Upper lobe of left lung (tissue), 6 donors: ENCODE measurements around the gene KIAA2012. TPM values are rescaled to one million over a fixed set of nuclear protein-coding genes. Genes with fewer than 3 reads are reported as not detected.
"Not testable (repeated sequence)": the region's sequence is repeated elsewhere in the genome, so short reads cannot be mapped to it uniquely, and the experiment has no call there.

Experiments used
- ATAC-seq, 2 donors: fragments of 200-7000 bp; cut with Tn5 transposase; one replicate each; pipeline ENCODE4 v1.9.1; 2022; ENCODE audit warnings: mild to moderate bottlenecking in 2 of 2, moderate library complexity in 2 of 2; ENCODE audit not compliant: low FRiP score in 2 of 2
- DNase-seq, 2 donors: peaks; one replicate each; pipeline ENCODE4 v3.0.0-alpha.2; 2019 to 2020
- H3K27ac ChIP-seq, 4 donors: fragments of 200-600 bp; sonication (generic); one replicate each; pipeline ENCODE4 v1.5.1; 2016 to 2019
- H3K27me3 ChIP-seq, 4 donors: fragments of 200-600 bp; sonication (generic); one replicate each; pipeline ENCODE4 v1.5.1; 2017 to 2019
- H3K36me3 ChIP-seq, 4 donors: fragments of 200-600 bp; sonication (generic); one replicate each; pipeline ENCODE4 v1.5.1; 2016 to 2019
- H3K4me1 ChIP-seq, 4 donors: fragments of 200-600 bp; sonication (generic); one replicate each; pipeline ENCODE4 v1.5.1; 2018 to 2019
- H3K4me3 ChIP-seq, 4 donors: fragments of 200-600 bp; sonication (generic); one replicate each; pipeline ENCODE4 v1.5.1; 2017 to 2019; ENCODE audit warnings: mild to moderate bottlenecking in 2 of 4, moderate library complexity in 1 of 4
- H3K9me3 ChIP-seq, 4 donors: fragments of 200-600 bp; sonication (generic); one replicate each; pipeline ENCODE4 v1.5.1; 2018 to 2019
- CTCF ChIP-seq, 6 experiments: fragments of 450-650 bp in 4 of 6; fragments of 200-600 bp in 2 of 6; sonication (generic) in 2 of 6; IDR thresholded peaks; one replicate each; pipeline ENCODE4 v1.5.1; 2016 to 2019; ENCODE audit warnings: antibody characterized with exemption in 6 of 6
- EP300 ChIP-seq, 4 donors: sonication (generic); formaldehyde crosslinking; IDR thresholded peaks; one replicate each; pipeline ENCODE4 v1.5.1; 2017; ENCODE audit warnings: antibody characterized with exemption in 4 of 4, control low read depth in 2 of 4
- POLR2A ChIP-seq, 4 donors: fragments of 450-650 bp; IDR thresholded peaks; one replicate each; pipeline ENCODE4 v1.5.1; 2016 to 2017; ENCODE audit warnings: antibody characterized with exemption in 4 of 4, mild to moderate bottlenecking in 2 of 4
- POLR2AphosphoS5 ChIP-seq, 2 donors: sonication (generic); formaldehyde crosslinking; IDR thresholded peaks; one replicate each; pipeline ENCODE4 v1.5.1; 2017; ENCODE audit warnings: antibody characterized with exemption in 2 of 2
- WGBS, 2 donors: methylation state at CpG; one replicate each; pipeline ENCODE4 v1.1.5; 2017 to 2018; 5-methylcytosine and 5-hydroxymethylcytosine counted together
- total RNA-seq, 6 donors: library from RNA; depleted of rRNA in 4 of 6; stranded (reverse); fragments of >200 nt in 4 of 6; gene quantifications; one replicate each; pipeline versions ENCODE4 v1.1.0 to v1.2.1, GENCODE V29; 2016 to 2021
- donor health status: DM: no; HTN: no; CAD: no; lungs with moderate emphysema.
- donor health status: DM: no; HTN: yes; CAD: no; lungs with severe emphysema.

The KIAA2012 gene
- total RNA-seq, 6 donors from 2014 or later = 0.74 to 13.3 (median 2.2) TPM; not detected in 1

- no peak overlapping the region for H3K4me3 ChIP-seq
- ATAC-seq (no peak), DNase-seq (no peak)
- TF ChIP-seq POLR2A (IDR thresholded peaks at IDR 0.05) (no peak), POLR2AphosphoS5 (IDR thresholded peaks at IDR 0.05) (no peak), CTCF (IDR thresholded peaks at IDR 0.05) (no peak), EP300 (IDR thresholded peaks at IDR 0.05) (no peak)
- H3K9me3 ChIP-seq = no peaks in the 10 kb centered on the region
- H3K4me1 ChIP-seq = peaks cover 0 to 8% (median 5%) of the 10 kb centered on the region in 4 donors
- no peak overlapping the region for H3K27ac ChIP-seq
- H3K27me3 ChIP-seq = no peaks in the 10 kb centered on the region
- no peaks in the 10 kb centered on the region for H3K36me3 ChIP-seq
Measured at GRCh38 chr2:202133909-202134265, 60.8 kb downstream of the KIAA2012 start.

- WGBS, 2 donors = 39 to 47% methylated on average over 4 of the region's 4 CpGs
- DNase-seq (peak in 1 of 2 donors; percentile 39), ATAC-seq (peak; percentile 74 to 90)
- Histone ChIP-seq H3K27ac (no peak overlapping the region), H3K9me3 (no peaks in the 10 kb centered on the region), H3K4me1 (peaks cover 0 to 8% (median 5%) of the 10 kb centered on the region in 4 donors), H3K27me3 (no peaks in the 10 kb centered on the region), H3K36me3 (no peaks in the 10 kb centered on the region), H3K4me3 (no peak overlapping the region)
- peak in 1 of 2 donors; percentile 14 for TF ChIP-seq POLR2AphosphoS5 (IDR thresholded peaks at IDR 0.05)
- TF ChIP-seq CTCF (IDR thresholded peaks at IDR 0.05) = no peak
- no peak for TF ChIP-seq EP300 (IDR thresholded peaks at IDR 0.05)
- TF ChIP-seq POLR2A (IDR thresholded peaks at IDR 0.05) = no peak
Measured at GRCh38 chr2:202135091-202135874, 62.2 kb downstream of the KIAA2012 start.

- not testable (repeated sequence) for ATAC-seq, DNase-seq, H3K27ac ChIP-seq, H3K9me3 ChIP-seq, H3K27me3 ChIP-seq, H3K4me1 ChIP-seq, H3K36me3 ChIP-seq, H3K4me3 ChIP-seq
- 83 to 94% methylated on average over 16 to 18 of the region's 18 CpGs for WGBS, 2 donors
Measured at GRCh38 chr2:202136039-202136438, 63.0 kb downstream of the KIAA2012 start.

DNA sequence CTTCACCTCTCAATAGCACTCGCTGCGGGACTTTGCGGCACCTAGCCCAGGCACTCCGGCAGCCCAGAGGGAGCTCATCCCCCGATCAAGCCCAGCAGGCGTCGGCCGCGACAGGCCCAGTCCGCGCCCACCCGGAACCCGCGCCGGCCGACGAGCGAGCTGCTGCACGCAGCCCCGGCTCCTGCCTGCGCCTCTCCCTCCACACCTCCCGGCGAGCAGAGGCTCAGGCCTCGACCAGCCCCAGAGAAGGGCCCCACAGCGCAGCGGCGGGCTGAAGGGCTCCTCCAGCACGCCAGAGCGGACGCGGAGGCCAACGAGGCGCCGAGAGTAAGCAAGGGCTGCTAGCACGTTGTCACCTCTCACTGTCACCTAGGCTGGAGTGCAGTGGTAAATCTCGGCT lies 63.5 kb downstream of the KIAA2012 start:
- DNase-seq (peak in 1 of 2 donors; percentile 80), ATAC-seq (no peak)
- Histone ChIP-seq H3K36me3 (no peaks in the 10 kb centered on the region), H3K27me3 (no peaks in the 10 kb centered on the region), H3K9me3 (no peaks in the 10 kb centered on the region), H3K27ac (no peak overlapping the region), H3K4me1 (peaks cover 0 to 8% (median 5%) of the 10 kb centered on the region in 4 donors), H3K4me3 (no peak overlapping the region)
- WGBS, 2 donors = 94 to 96% methylated on average over 4 to 36 of the region's 36 CpGs
- TF ChIP-seq CTCF (IDR thresholded peaks at IDR 0.05) = no peak
- TF ChIP-seq POLR2A (IDR thresholded peaks at IDR 0.05) = no peak
- TF ChIP-seq EP300 (IDR thresholded peaks at IDR 0.05) = no peak
- no peak for TF ChIP-seq POLR2AphosphoS5 (IDR thresholded peaks at IDR 0.05)

DNA sequence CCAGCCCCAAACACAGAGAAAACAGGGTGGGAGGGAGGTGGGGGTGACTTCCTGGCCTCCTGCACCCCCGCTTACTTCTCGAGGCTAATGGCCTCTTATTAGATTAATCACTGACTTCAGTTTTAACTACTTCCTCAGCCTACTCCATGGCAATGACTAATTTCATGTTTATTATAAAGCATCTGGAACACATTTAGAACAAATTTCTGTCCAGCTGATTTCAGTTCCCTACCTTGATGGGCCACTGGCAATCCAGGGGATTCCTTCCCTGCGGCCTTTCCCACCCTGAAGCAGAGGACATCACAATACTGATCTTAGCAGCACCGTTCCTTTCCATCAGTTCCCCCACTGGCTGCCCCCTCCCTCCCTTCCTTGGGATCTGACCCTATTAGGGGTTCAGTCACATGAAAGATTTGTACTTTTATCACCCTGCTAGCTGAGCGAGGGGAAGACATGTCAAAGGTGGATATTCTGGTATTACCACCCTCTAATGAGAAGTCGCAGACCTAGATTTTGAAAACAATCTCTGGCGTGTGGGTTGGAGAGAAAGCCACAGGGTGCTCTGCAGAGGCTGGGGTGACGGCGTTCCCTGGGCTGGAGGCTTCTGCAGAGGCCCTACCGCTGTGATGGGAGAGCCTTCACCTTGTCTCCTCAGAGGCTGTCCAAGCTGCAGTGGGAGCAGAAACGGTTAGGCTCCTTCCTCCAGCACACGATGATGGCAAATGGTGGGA lies 67.6 kb downstream of the KIAA2012 start:
- Histone ChIP-seq H3K36me3 (no peaks in the 10 kb centered on the region), H3K4me3 (no peak overlapping the region), H3K9me3 (no peaks in the 10 kb centered on the region), H3K27me3 (no peaks in the 10 kb centered on the region), H3K4me1 (peaks cover 0 to 4% (median under 1%) of the 10 kb centered on the region in 4 donors), H3K27ac (no peak overlapping the region)
- ATAC-seq (no peak), DNase-seq (no peak)
- no peak for TF ChIP-seq POLR2A (IDR thresholded peaks at IDR 0.05)
- no peak for TF ChIP-seq EP300 (IDR thresholded peaks at IDR 0.05)
- no peak for TF ChIP-seq CTCF (IDR thresholded peaks at IDR 0.05)
- no peak for TF ChIP-seq POLR2AphosphoS5 (IDR thresholded peaks at IDR 0.05)
- WGBS, 2 donors = 65 to 86% methylated on average over 11 to 12 of the region's 12 CpGs
